ENCODE data around the gene RASSF8.

Gene RASSF8

GRCh38 chr12:25970916-25971653 is 12.6 kb downstream of the RASSF8 start:
- H3K27ac ChIP-seq = no peak overlapping the region
- DNase-seq (ENCODE audit: low spot score) = no peak
- no peak for TF ChIP-seq CTCF (conservative IDR thresholded peaks at IDR 0.05; ENCODE audit: low read depth)
- ChIA-PET CTCF (interaction anchor here (1.5 kb wide), 1 partner anchor 12 kb away, joined by 4 read pairs; no protein-coding TSS in a partner anchor), POLR2A (ENCODE audit: low non-redundant PET) (no interaction called here)

GRCh38 chr12:25971654-25972041 is 13.2 kb downstream of the RASSF8 start:
- no peak for DNase-seq (ENCODE audit: low spot score)
- ChIA-PET POLR2A (ENCODE audit: low non-redundant PET) (no interaction called here), CTCF (interaction anchor here (1.5 kb wide), 1 partner anchor 12 kb away, joined by 4 read pairs; no protein-coding TSS in a partner anchor)
- H3K27ac ChIP-seq = no peak overlapping the region
- TF ChIP-seq CTCF (conservative IDR thresholded peaks at IDR 0.05; ENCODE audit: low read depth) = no peak

GRCh38 chr12:25972783-25973182 is 14.3 kb downstream of the RASSF8 start:
- no peak for DNase-seq (ENCODE audit: low spot score)
- ChIA-PET POLR2A (ENCODE audit: low non-redundant PET) (no interaction called here), CTCF (no interaction called here)
- TF ChIP-seq CTCF (conservative IDR thresholded peaks at IDR 0.05; ENCODE audit: low read depth) = no peak
- no peak overlapping the region for H3K27ac ChIP-seq

- H3K27ac ChIP-seq = no peak overlapping the region
- no peak for TF ChIP-seq CTCF (conservative IDR thresholded peaks at IDR 0.05; ENCODE audit: low read depth)
- no peak for DNase-seq (ENCODE audit: low spot score)
- ChIA-PET POLR2A (ENCODE audit: low non-redundant PET) (no interaction called here), CTCF (interaction anchor here (0.7 kb wide), 1 partner anchor 820 kb away, joined by 6 read pairs; no protein-coding TSS in a partner anchor)
Observed at GRCh38 chr12:25975179-25975578, 16.7 kb downstream of the RASSF8 start.

GRCh38 chr12:25975682-25976081 is 17.2 kb downstream of the RASSF8 start:
- H3K27ac ChIP-seq = no peak overlapping the region
- no peak for TF ChIP-seq CTCF (conservative IDR thresholded peaks at IDR 0.05; ENCODE audit: low read depth)
- DNase-seq (ENCODE audit: low spot score) = no peak
- CTCF ChIA-PET = interaction anchor here (0.7 kb wide), 1 partner anchor 821 kb away, joined by 6 read pairs; no protein-coding TSS in a partner anchor
- POLR2A ChIA-PET (ENCODE audit: low non-redundant PET) = no interaction called here

- H3K27ac ChIP-seq = no peak overlapping the region
- ChIA-PET POLR2A (ENCODE audit: low non-redundant PET) (no interaction called here), CTCF (no interaction called here)
- TF ChIP-seq CTCF (conservative IDR thresholded peaks at IDR 0.05; ENCODE audit: low read depth) = no peak
- no peak for DNase-seq (ENCODE audit: low spot score)
Observed at GRCh38 chr12:25976289-25976688, 17.8 kb downstream of the RASSF8 start.

Data from RWPE1 (cell line).